ENCODE measurements around the gene FAM98C. TPM values are rescaled to one million over a fixed set of nuclear protein-coding genes. Genes with fewer than 3 reads are reported as not detected.

FAM98C gene
- total and polyA plus RNA-seq, 2 of the 13 experiments (the other 11 are each of a cell fraction or from before 2014, with no cell fraction given): 10.0 to 11.5 TPM

DNA sequence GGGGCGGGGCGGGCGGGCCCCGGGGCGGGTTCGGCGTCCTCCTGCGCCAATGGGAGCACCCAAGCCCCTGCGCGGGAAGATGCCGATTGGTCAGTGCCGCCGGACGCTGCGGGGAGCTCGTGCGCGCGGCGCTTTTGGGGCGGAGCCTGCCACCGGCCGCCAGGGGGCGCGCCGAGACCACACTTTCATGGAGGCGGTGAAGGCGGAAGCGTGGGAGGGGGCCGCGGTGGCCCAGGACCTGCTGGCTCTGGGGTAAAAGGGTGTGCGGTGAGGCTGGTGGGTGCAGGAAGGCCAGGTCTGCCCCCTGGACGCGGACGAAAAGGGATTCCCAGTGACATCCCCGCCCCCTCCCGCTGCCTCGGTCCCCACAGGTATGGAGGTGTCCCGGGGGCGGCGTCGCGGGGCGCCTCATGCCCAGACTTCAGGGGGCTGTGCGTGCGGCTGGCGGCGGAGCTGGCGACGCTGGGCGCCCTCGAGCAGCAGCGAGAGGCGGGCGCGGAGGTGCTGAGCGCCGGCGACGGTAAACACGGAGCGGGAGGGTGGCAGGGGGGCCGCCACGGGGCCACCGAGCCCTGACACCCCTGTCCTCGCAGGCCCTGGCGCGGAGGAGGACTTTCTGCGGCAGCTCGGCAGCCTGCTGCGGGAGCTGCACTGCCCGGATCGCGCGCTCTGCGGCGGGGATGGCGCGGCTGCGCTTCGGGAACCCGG is at the start of gene FAM98C (continued):
- TF ChIP-seq ZEB1 (IDR thresholded peaks at IDR 0.05; ENCODE audit: insufficient replicate concordance, low read depth) (no peak), ZBTB1 (CRISPR knock-in tag; IDR thresholded peaks at IDR 0.05; ENCODE audit: borderline replicate concordance) (no peak), ZNF510 (CRISPR knock-in tag; IDR thresholded peaks at IDR 0.05; ENCODE audit: low read depth) (0 out of 2 replicates have a peak, but pooled peaks have one; percentile 29), SOX5 (CRISPR knock-in tag; IDR thresholded peaks at IDR 0.05; ENCODE audit: borderline replicate concordance) (peak; percentile 48; the same call in 1 of the 2 replicates), TEAD3 (CRISPR knock-in tag; optimal IDR thresholded peaks at IDR 0.05; ENCODE audit: borderline replicate concordance) (peak; percentile 7), ETV5 (CRISPR knock-in tag; IDR thresholded peaks at IDR 0.05; ENCODE audit: borderline replicate concordance) (peak; percentile 90), ZNF879 (CRISPR knock-in tag; IDR thresholded peaks at IDR 0.05) (no peak), ZNF317 (CRISPR knock-in tag; IDR thresholded peaks at IDR 0.05) (no peak), ZNF501 (CRISPR knock-in tag; IDR thresholded peaks at IDR 0.05) (peak; percentile 90), RORA (CRISPR knock-in tag; IDR thresholded peaks at IDR 0.05) (no peak), TCF7L2 (IDR thresholded peaks at IDR 0.05; ENCODE audit: low read depth, low read length) (no peak), ZNF354B (CRISPR knock-in tag; IDR thresholded peaks at IDR 0.05) (no peak), ZNF136 (CRISPR knock-in tag; IDR thresholded peaks at IDR 0.05; ENCODE audit: low read depth) (0 out of 2 replicates have a peak, but pooled peaks have one; percentile 62), RXRA (CRISPR knock-in tag; IDR thresholded peaks at IDR 0.05) (no peak; the same call in 1 of the 2 replicates)
- TF ChIP-seq, protein P1, sequence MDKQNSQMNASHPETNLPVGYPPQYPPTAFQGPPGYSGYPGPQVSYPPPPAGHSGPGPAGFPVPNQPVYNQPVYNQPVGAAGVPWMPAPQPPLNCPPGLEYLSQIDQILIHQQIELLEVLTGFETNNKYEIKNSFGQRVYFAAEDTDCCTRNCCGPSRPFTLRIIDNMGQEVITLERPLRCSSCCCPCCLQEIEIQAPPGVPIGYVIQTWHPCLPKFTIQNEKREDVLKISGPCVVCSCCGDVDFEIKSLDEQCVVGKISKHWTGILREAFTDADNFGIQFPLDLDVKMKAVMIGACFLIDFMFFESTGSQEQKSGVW (CRISPR knock-in tag; IDR thresholded peaks at IDR 0.05; ENCODE audit: borderline replicate concordance): 0 out of 2 replicates have a peak, but pooled peaks have one; percentile 14
- TF ChIP-seq, protein P2, sequence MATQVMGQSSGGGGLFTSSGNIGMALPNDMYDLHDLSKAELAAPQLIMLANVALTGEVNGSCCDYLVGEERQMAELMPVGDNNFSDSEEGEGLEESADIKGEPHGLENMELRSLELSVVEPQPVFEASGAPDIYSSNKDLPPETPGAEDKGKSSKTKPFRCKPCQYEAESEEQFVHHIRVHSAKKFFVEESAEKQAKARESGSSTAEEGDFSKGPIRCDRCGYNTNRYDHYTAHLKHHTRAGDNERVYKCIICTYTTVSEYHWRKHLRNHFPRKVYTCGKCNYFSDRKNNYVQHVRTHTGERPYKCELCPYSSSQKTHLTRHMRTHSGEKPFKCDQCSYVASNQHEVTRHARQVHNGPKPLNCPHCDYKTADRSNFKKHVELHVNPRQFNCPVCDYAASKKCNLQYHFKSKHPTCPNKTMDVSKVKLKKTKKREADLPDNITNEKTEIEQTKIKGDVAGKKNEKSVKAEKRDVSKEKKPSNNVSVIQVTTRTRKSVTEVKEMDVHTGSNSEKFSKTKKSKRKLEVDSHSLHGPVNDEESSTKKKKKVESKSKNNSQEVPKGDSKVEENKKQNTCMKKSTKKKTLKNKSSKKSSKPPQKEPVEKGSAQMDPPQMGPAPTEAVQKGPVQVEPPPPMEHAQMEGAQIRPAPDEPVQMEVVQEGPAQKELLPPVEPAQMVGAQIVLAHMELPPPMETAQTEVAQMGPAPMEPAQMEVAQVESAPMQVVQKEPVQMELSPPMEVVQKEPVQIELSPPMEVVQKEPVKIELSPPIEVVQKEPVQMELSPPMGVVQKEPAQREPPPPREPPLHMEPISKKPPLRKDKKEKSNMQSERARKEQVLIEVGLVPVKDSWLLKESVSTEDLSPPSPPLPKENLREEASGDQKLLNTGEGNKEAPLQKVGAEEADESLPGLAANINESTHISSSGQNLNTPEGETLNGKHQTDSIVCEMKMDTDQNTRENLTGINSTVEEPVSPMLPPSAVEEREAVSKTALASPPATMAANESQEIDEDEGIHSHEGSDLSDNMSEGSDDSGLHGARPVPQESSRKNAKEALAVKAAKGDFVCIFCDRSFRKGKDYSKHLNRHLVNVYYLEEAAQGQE (IDR thresholded peaks at IDR 0.05; ENCODE audit: borderline replicate concordance in 1 of 2, low read depth in 1 of 2, low read length in 2 of 2): no peak
- TF ChIP-seq, protein P3, sequence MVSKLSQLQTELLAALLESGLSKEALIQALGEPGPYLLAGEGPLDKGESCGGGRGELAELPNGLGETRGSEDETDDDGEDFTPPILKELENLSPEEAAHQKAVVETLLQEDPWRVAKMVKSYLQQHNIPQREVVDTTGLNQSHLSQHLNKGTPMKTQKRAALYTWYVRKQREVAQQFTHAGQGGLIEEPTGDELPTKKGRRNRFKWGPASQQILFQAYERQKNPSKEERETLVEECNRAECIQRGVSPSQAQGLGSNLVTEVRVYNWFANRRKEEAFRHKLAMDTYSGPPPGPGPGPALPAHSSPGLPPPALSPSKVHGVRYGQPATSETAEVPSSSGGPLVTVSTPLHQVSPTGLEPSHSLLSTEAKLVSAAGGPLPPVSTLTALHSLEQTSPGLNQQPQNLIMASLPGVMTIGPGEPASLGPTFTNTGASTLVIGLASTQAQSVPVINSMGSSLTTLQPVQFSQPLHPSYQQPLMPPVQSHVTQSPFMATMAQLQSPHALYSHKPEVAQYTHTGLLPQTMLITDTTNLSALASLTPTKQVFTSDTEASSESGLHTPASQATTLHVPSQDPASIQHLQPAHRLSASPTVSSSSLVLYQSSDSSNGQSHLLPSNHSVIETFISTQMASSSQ (IDR thresholded peaks at IDR 0.05; ENCODE audit: low read depth): no peak
- TF ChIP-seq, protein P3 (CRISPR knock-in tag; IDR thresholded peaks at IDR 0.05; ENCODE audit: borderline replicate concordance): peak; percentile 57; the same call in 1 of the 2 replicates
- TF ChIP-seq, protein P4, sequence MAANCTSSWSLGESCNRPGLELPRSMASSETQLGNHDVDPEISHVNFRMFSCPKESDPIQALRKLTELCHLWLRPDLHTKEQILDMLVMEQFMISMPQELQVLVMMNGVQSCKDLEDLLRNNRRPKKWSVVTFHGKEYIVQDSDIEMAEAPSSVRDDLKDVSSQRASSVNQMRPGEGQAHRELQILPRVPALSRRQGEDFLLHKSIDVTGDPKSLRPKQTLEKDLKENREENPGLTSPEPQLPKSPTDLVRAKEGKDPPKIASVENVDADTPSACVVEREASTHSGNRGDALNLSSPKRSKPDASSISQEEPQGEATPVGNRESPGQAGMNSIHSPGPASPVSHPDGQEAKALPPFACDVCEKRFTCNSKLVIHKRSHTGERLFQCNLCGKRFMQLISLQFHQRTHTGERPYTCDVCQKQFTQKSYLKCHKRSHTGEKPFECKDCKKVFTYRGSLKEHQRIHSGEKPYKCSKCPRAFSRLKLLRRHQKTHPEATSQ (CRISPR knock-in tag; IDR thresholded peaks at IDR 0.05; ENCODE audit: borderline replicate concordance): 0 out of 2 replicates have a peak, but pooled peaks have one; percentile 12
